ENCODE results near the gene SOX4. TPM values are rescaled to one million over a fixed set of nuclear protein-coding genes. Genes with fewer than 3 reads are reported as not detected.

The SOX4 gene
- total RNA-seq, 1 experiment from 2014 or later = 12.9 TPM

- DNase-seq (ENCODE audit: unreplicated experiment) = no peak
- H3K27ac Mint-ChIP-seq (ENCODE audit: low read depth, unreplicated experiment) = peak overlapping the region; percentile 81
- peaks cover 12% of the 10 kb centered on the region for H3K9me3 Mint-ChIP-seq (ENCODE audit: unreplicated experiment)
- peaks cover 4% of the 10 kb centered on the region for H3K36me3 Mint-ChIP-seq (ENCODE audit: insufficient read depth, unreplicated experiment)
- peak overlapping the region; percentile 94 for H3K4me3 Mint-ChIP-seq (ENCODE audit: unreplicated experiment)
- ChIA-PET CTCF (interaction anchor here (0.6 to 3.5 kb wide), 4 partner anchors 81 to 1025 kb away, joined by 3 to 56 read pairs (median 3); no protein-coding TSS in a partner anchor), POLR2A (interaction anchor here (2.4 to 4.7 kb wide), 2 partner anchors 553 to 1021 kb away, joined by 16 to 26 read pairs; no protein-coding TSS in a partner anchor)
- H3K27me3 Mint-ChIP-seq (ENCODE audit: insufficient read depth, unreplicated experiment) = no peaks in the 10 kb centered on the region
- H3K4me1 Mint-ChIP-seq (ENCODE audit: insufficient read depth, unreplicated experiment) = peaks cover 10% of the 10 kb centered on the region
- intact Hi-C loops (cut with micrococcal nuclease) = loop anchor here (5.0 to 10.0 kb wide), 3 partner anchors 184 to 1294 kb away; no protein-coding TSS in a partner anchor
- TF ChIP-seq, protein P1, sequence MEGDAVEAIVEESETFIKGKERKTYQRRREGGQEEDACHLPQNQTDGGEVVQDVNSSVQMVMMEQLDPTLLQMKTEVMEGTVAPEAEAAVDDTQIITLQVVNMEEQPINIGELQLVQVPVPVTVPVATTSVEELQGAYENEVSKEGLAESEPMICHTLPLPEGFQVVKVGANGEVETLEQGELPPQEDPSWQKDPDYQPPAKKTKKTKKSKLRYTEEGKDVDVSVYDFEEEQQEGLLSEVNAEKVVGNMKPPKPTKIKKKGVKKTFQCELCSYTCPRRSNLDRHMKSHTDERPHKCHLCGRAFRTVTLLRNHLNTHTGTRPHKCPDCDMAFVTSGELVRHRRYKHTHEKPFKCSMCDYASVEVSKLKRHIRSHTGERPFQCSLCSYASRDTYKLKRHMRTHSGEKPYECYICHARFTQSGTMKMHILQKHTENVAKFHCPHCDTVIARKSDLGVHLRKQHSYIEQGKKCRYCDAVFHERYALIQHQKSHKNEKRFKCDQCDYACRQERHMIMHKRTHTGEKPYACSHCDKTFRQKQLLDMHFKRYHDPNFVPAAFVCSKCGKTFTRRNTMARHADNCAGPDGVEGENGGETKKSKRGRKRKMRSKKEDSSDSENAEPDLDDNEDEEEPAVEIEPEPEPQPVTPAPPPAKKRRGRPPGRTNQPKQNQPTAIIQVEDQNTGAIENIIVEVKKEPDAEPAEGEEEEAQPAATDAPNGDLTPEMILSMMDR (IDR thresholded peaks at IDR 0.05; ENCODE audit: unreplicated experiment) = no peak
- BruUV-seq (replicated peaks) = no TSS peak
These were observed 6.8 kb upstream of the SOX4 start for GRCh38 chr6:21586740-21587178.

DNA sequence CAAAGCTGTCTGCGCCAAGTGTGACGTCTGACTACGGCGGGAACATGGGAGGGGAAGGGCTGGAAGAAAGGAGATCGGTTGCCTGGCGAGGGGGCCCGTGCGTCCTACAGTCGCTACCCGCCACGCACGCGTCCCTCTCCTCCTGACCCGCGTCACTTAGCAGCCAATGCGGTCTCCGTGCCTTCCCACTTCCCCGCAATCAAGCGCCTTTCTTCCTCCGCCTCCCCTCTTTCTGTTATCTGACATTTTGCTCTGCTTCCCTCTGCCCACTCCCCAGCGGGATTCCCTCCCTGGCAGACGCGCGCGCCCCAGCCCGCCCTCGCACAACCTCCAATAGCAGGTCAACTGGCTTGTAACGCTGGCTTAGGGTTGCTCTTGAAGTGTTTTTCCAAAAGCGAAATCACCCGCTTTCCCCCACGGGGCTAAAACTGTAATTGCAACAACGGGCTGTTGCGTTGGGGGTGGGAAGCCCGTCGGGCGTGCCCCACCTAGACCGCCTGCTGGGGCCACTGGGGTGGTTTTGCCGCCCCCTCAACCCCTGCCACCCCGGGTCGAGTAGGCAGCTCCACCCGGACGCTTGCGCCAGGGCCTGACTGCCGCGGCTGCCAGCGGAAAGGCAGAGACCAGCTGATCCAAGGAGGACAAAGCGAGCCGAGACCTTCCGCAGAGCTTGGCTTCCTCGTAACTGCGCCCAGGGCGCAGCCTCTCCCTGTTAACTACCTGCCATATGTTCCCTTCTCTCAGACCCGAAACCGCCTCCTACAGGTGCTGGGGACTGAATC is 6.2 kb upstream of the SOX4 start:
- Mint-ChIP-seq H3K27me3 (ENCODE audit: insufficient read depth, unreplicated experiment) (no peaks in the 10 kb centered on the region), H3K36me3 (ENCODE audit: insufficient read depth, unreplicated experiment) (peaks cover 4% of the 10 kb centered on the region), H3K4me1 (ENCODE audit: insufficient read depth, unreplicated experiment) (peaks cover 10% of the 10 kb centered on the region), H3K9me3 (ENCODE audit: unreplicated experiment) (peaks cover 9% of the 10 kb centered on the region), H3K4me3 (ENCODE audit: unreplicated experiment) (peak overlapping the region; percentile 94), H3K27ac (ENCODE audit: low read depth, unreplicated experiment) (peak overlapping the region; percentile 81)
- DNase-seq (ENCODE audit: unreplicated experiment) = peak; percentile 64
- BruUV-seq (replicated peaks) = no TSS peak
- POLR2A ChIA-PET = interaction anchor here (0.5 to 4.7 kb wide), 14 partner anchors 11 to 1054 kb away, joined by 3 to 52 read pairs (median 4); no protein-coding TSS in a partner anchor
- CTCF ChIA-PET = interaction anchor here (0.6 to 3.5 kb wide), 14 partner anchors 12 to 1245 kb away, joined by 3 to 62 read pairs (median 4); no protein-coding TSS in a partner anchor
- TF ChIP-seq, protein P1 (IDR thresholded peaks at IDR 0.05; ENCODE audit: unreplicated experiment) = peak; percentile 27
- intact Hi-C loops (cut with micrococcal nuclease) = loop anchor here (5.0 to 10.0 kb wide), 3 partner anchors 185 to 1295 kb away; no protein-coding TSS in a partner anchor

DNA sequence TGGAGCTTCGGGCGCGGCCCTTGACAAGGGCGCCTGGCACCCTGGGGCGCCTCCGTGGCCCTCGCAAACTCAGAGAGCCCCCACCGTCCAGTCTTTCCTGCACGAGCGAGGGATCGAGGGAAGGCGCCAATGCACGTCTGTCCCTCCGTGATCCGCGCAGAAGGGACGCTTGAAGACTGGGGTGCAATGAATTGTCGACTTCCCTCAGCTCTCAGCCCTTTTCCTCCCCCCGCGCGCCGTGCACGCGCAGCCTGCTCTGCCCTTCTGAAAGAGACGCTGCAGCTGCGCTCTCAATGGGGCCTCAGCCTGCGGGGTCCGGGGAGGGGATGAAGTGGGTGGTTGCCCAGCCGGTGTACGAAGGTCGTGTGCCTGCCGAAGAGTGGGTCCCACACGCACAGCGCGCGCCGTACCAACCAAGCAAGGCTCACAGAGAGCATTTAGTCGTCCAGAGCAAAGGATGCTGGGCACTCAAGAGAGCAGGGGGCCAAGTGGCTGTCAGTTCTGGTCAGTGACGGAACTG is 5.5 kb upstream of the SOX4 start:
- H3K9me3 Mint-ChIP-seq (ENCODE audit: unreplicated experiment) = peaks cover 3% of the 10 kb centered on the region
- intact Hi-C loops (cut with micrococcal nuclease) = loop anchor here (2.0 to 10.0 kb wide), 5 partner anchors 186 to 1296 kb away; no protein-coding TSS in a partner anchor
- H3K4me3 Mint-ChIP-seq (ENCODE audit: unreplicated experiment) = peak overlapping the region; percentile 94
- H3K27ac Mint-ChIP-seq (ENCODE audit: low read depth, unreplicated experiment) = peak overlapping the region; percentile 81
- BruUV-seq (replicated peaks) = no TSS peak
- TF ChIP-seq, protein P1 (IDR thresholded peaks at IDR 0.05; ENCODE audit: unreplicated experiment) = no peak
- ChIA-PET POLR2A (interaction anchor here (0.5 to 4.7 kb wide), 25 partner anchors 8 to 1055 kb away, joined by 3 to 52 read pairs (median 4); partner anchors contain the start of gene CDKAL1), CTCF (interaction anchor here (0.6 to 3.5 kb wide), 27 partner anchors 11 to 1860 kb away, joined by 3 to 62 read pairs (median 4); no protein-coding TSS in a partner anchor)
- H3K4me1 Mint-ChIP-seq (ENCODE audit: insufficient read depth, unreplicated experiment) = peaks cover 10% of the 10 kb centered on the region
- peak; percentile 58 for DNase-seq (ENCODE audit: unreplicated experiment)
- peaks cover 4% of the 10 kb centered on the region for H3K36me3 Mint-ChIP-seq (ENCODE audit: insufficient read depth, unreplicated experiment)
- H3K27me3 Mint-ChIP-seq (ENCODE audit: insufficient read depth, unreplicated experiment) = no peaks in the 10 kb centered on the region

Measured in MCF 10A (cell line).